Lower leg skin (tissue), 4 donors: ENCODE data around the gene ADAMTSL1. TPM values are rescaled to one million over a fixed set of nuclear protein-coding genes. Genes with fewer than 3 reads are reported as not detected.

Source experiments
- DNase-seq, 2 donors: peaks; one replicate each; pipeline ENCODE4 v3.0.0-alpha.2; 2019; ENCODE audit warnings: low spot score in 2 of 2
- H3K4me3 ChIP-seq: fragments of 200-600 bp; sonication (generic); 2 replicates; pipeline ENCODE4 v1.5.1; 2017; ENCODE audit warnings: mild to moderate bottlenecking, low read depth; ENCODE audit not compliant: poor library complexity, severe bottlenecking
- POLR2A ChIP-seq, 2 donors: fragments of 450-650 bp; IDR thresholded peaks; one replicate each; pipeline ENCODE4 v1.6.1; 2016 to 2017; ENCODE audit warnings: antibody characterized with exemption in 2 of 2, mild to moderate bottlenecking in 1 of 2, moderate library complexity in 1 of 2
- WGBS, 2 donors: methylation state at CpG; one replicate each; pipeline ENCODE4 v1.1.5; 2018; 5-methylcytosine and 5-hydroxymethylcytosine counted together
- intact Hi-C: fragments of 100-400 bp; cut with DNase I; formaldehyde crosslinking; loops from one replicate; pipeline ENCODE4 v1.15.0; 2023; ENCODE audit warnings: low total_unique reads
- total RNA-seq, 4 donors: library from RNA; depleted of rRNA; stranded (reverse); fragments of >200 nt; gene quantifications; one replicate each; pipeline ENCODE4 v1.1.0, GENCODE V29; 2016
- TF ChIP-seq, protein P1 (sequence below), 3 donors: fragments of 450-650 bp; IDR thresholded peaks; one replicate each; pipeline ENCODE4 v1.5.1; 2016; ENCODE audit warnings: antibody characterized with exemption in 3 of 3, mild to moderate bottlenecking in 3 of 3, moderate library complexity in 2 of 3

The ADAMTSL1 gene
- total RNA-seq, 4 donors from 2014 or later, result 1.2 to 3.6 (median 1.9) TPM

DNA sequence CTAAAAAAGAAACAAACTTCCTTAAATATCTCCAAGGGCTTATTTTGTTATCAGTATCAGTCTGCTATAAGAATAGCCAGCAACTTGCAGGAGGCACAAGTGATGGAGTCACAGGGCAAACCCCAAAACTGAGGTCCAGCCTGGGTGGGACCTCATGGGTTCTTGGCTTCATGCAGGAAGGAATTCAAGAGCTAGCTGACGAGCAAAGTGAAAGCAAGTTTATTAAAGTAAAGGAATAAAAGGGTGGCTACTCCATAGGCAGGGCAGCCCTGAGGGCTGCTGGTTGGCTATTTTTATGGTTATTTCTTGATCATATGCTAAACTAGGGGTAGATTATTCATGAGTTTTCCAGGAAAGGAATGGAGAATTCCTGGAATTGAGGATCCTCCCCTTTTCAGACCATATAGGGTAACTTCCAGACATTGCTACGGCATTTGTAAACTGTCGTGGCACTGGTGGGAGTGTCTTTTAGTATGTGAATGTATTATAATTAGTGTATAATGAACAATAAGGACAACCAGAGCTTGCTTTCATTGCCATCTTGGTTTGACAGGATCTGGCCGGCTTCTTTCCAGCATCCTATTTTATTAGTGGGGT lies 231.9 kb downstream of the ADAMTSL1 start:
- DNase-seq, result no peak
- H3K4me3 ChIP-seq, result no peak overlapping the region
- intact Hi-C loops, result no loop called here
- TF ChIP-seq, protein P1, sequence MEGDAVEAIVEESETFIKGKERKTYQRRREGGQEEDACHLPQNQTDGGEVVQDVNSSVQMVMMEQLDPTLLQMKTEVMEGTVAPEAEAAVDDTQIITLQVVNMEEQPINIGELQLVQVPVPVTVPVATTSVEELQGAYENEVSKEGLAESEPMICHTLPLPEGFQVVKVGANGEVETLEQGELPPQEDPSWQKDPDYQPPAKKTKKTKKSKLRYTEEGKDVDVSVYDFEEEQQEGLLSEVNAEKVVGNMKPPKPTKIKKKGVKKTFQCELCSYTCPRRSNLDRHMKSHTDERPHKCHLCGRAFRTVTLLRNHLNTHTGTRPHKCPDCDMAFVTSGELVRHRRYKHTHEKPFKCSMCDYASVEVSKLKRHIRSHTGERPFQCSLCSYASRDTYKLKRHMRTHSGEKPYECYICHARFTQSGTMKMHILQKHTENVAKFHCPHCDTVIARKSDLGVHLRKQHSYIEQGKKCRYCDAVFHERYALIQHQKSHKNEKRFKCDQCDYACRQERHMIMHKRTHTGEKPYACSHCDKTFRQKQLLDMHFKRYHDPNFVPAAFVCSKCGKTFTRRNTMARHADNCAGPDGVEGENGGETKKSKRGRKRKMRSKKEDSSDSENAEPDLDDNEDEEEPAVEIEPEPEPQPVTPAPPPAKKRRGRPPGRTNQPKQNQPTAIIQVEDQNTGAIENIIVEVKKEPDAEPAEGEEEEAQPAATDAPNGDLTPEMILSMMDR (IDR thresholded peaks at IDR 0.05), result no peak
- TF ChIP-seq POLR2A (IDR thresholded peaks at IDR 0.05), result no peak
- 32 to 51% methylated on average over 4 of the region's 4 CpGs for WGBS, 2 donors

DNA sequence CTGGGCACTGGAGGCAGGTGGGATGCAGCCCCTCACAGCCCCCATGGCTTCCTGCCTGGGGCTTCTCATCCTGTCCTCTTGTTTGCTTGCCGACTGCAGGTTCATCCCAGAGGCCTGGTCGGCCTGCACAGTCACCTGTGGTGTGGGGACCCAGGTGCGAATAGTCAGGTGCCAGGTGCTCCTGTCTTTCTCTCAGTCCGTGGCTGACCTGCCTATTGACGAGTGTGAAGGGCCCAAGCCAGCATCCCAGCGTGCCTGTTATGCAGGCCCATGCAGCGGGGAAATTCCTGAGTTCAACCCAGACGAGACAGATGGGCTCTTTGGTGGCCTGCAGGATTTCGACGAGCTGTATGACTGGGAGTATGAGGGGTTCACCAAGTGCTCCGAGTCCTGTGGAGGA lies 232.7 kb downstream of the ADAMTSL1 start:
- intact Hi-C loops, result no loop called here
- TF ChIP-seq, protein P1 (IDR thresholded peaks at IDR 0.05), result no peak
- no peak for TF ChIP-seq POLR2A (IDR thresholded peaks at IDR 0.05)
- 80 to 92% methylated on average over 10 to 11 of the region's 11 CpGs for whole genome bisulfite sequencing, 2 donors

DNA sequence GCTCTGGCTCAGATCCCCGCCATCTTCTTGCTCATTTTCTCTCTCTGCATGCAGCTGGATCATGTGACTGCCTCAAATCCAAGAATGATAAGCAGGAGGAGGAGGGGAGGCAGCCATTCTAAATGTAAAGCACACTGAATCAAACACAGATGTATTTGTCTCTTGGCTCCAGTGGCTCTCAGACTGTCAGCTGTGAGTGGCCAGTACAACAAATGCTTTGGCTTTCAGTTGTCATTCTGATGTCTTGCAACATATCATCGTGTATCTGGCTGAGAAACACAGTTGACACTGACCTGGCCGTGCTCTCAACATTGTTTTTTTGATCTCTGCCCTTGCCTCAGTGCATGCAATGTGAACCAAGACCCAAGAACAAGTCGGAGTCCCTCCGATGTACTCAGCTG lies 233.1 kb downstream of the ADAMTSL1 start:
- WGBS, 2 donors, result 70 to 73% methylated on average over 5 of the region's 5 CpGs
- peak in 1 of 2 donors; percentile 34 for DNase-seq
- TF ChIP-seq, protein P1 (IDR thresholded peaks at IDR 0.05), result no peak
- no peak for TF ChIP-seq POLR2A (IDR thresholded peaks at IDR 0.05)
- no peak overlapping the region for H3K4me3 ChIP-seq
- intact Hi-C loops, result no loop called here

More for the DNA sequence above, 232.7 kb downstream of the ADAMTSL1 start:
- no peak overlapping the region for H3K4me3 ChIP-seq
- no peak for DNase-seq

DNA sequence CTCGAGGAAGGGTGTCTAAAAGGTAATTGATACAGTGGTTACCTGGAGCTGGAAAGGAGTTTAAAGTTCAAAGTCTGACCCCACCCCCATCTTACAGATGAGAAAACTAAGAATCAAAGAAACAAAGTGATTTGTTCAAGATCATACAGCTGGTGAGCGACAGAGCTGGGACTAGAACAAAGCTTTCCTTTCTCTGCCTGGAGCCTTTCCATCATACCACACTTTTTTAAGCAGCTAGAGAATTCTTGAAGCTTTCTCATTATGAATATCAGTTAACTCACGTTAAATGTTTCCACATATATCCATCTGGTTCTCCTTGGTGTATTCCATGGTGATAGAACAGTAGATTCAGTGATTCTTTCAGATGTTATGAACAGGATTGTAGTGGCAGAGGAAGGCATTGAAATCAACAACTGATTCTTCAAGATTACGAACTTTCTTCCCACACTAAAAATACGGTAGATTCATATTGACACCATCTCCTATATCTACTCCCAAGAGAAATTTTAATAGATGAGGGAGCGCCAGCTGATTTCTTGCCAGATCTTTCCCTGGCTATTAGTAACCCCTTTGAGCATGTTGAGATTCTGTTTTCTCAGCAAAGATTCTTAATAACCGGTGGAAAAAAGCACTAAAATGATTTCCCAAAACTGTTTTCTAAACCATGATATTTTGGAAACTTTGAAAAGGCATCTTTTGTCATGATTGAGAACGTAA lies 233.7 kb downstream of the ADAMTSL1 start:
- WGBS, 2 donors, result 35 to 47% methylated on average over 8 of the region's 8 CpGs
- TF ChIP-seq POLR2A (IDR thresholded peaks at IDR 0.05), result no peak
- TF ChIP-seq, protein P1 (IDR thresholded peaks at IDR 0.05), result no peak
- no peak overlapping the region for H3K4me3 ChIP-seq
- intact Hi-C loops, result no loop called here
- no peak for DNase-seq

DNA sequence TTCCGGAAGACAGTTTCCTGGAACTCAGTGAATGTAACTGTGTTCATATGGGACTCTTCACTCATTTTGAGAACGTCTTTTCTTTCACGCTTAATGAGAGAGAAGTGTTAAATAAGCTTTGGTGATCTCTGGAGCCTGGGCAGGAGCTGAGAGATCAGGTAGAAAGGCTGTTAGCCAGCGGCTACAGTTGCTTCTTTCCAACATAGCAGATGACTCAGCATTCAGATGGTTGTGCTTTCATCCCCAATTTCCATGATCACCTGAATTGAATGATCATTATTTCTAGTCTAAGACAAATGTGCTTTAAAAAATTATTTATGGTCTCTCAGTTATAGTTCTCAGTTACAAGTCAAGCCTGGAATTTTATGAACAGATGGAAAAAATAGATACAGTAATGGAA lies 234.5 kb downstream of the ADAMTSL1 start:
- 57 to 59% methylated on average over 4 of the region's 4 CpGs for WGBS, 2 donors
- no peak for DNase-seq
- H3K4me3 ChIP-seq, result no peak overlapping the region
- intact Hi-C loops, result no loop called here
- TF ChIP-seq, protein P1 (IDR thresholded peaks at IDR 0.05), result no peak
- no peak for TF ChIP-seq POLR2A (IDR thresholded peaks at IDR 0.05)
